ENCODE data around the gene DRICH1.
"Not testable (repeated sequence)": the region's sequence is repeated elsewhere in the genome, so short reads cannot be mapped to it uniquely, and the experiment has no call there.

Gene DRICH1

GRCh38 chr22:23598805-23599518 is 33.2 kb downstream of the DRICH1 start:
- no peak for DNase-seq (ENCODE audit: low spot score)

DNA sequence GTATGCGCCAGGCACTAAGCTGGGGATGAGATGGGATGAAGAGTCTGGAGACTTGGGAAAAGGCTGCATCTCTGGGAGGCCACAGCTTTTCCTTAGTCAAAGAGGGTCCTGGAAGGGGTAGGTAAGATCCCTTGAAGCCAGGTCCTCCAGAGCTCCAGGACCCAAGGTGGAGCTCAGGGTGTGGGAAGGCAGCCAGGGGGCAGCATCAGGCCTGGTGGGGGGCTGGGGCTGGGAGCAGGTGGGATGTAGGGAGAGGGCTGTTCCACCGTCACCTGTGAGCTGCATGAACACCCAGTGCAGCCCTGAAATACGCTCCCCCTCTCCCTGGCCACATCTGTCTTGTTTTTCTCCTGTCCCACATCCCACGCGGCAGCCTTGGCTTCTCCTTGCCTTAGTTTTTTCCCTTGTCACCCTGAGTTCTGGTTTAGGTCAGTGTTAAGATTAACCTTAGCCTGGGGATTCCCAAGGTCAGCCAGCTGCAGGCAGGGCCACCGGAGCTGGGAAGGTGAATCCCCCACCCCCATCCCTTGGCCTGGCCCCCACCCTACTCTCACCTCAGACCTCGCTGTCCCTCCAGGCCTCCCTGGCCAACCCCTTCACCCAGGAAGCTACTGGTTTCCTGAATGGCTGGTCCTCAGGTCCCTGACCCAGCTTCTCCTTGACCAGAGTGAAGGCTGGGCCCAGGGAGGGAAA is 34.4 kb downstream of the DRICH1 start:
- DNase-seq (ENCODE audit: low spot score), result not testable (repeated sequence)

DNA sequence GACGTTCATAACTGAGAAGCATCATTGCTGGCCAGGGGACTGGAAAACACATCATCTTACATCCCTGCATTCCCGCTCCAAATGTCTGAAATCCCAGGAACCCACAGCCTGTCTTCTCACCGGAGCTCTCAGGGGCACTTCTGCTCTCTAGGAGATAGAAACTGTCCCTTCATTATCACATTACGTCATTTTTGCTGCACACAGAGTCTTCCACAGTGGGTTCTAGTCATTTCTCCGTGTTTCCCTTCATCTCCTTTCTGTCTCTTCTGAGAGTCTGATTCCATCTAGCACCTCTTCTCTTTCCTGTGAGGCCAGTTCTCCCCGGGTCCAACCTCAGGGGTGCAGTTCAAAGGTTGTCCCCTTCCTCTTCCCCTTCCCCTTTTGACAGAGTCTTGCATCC is 36.2 kb downstream of the DRICH1 start:
- DNase-seq (ENCODE audit: low spot score), result not testable (repeated sequence)

DNA sequence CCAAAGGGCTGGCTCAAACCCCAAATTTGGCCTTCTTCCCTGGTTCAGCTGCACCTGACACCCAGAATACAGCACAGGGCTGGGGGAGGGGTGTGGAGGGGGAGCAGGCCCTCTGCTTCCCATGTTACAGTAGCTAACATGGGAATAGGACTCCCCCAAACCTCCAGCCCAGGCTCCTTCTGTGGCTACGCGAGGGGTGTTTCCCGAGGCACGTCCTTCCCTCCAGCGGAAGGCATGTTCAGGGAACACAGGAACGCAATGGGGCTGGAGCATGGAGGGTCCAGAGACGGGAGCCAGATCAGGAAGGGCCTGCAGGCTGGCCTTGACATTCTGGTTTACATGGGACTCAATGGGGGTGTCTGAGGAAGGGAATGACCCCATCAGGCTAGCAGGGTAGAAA is 40.3 kb downstream of the DRICH1 start:
- no peak for DNase-seq (ENCODE audit: low spot score)

- DNase-seq (ENCODE audit: low spot score), result peak; percentile 84
Measured at GRCh38 chr22:23591201-23591791, 40.8 kb downstream of the DRICH1 start.

- no peak for DNase-seq (ENCODE audit: low spot score)
Measured at GRCh38 chr22:23583836-23584235, 48.3 kb downstream of the DRICH1 start.

DNA sequence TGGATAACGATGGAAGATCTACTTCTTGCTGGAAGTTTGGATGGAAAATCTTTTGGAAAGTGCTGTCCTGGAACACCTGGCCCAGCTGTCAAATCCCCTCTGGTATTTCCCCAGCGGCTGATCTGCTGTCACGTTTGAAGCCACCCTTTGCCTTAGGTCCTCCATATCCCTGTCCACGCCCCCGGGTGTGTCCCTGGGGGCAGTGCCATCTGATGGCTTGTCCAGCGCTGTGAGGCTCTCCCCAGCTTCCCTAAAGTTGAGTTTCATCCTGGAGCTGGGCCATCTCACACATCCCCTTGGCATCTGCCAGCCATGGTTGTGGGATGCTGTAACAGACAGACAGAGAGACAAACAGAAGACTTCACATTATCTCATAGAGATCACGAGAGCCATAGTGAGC is 49.0 kb downstream of the DRICH1 start:
- no peak for DNase-seq (ENCODE audit: low spot score)

DNA sequence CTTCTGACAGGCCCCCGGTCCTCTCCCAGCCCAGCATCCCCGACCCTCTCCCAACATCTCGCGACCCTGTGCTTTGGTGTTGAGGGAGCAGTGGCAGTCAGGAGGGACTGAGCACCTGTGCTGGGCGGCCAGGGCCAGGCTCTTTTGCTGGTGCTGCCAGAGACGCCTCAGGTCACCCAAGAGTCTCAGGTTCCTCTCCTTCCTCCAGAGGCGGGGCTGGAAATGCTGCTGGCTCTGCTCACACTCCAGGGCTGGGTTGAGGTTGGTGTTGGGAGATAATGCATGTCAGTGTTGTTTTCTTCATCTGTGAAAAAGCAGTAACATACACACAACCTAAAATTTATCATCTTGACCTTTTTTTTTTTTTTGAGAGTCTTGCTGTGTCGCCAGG is 50.9 kb downstream of the DRICH1 start:
- DNase-seq (ENCODE audit: low spot score), result no peak

DNA sequence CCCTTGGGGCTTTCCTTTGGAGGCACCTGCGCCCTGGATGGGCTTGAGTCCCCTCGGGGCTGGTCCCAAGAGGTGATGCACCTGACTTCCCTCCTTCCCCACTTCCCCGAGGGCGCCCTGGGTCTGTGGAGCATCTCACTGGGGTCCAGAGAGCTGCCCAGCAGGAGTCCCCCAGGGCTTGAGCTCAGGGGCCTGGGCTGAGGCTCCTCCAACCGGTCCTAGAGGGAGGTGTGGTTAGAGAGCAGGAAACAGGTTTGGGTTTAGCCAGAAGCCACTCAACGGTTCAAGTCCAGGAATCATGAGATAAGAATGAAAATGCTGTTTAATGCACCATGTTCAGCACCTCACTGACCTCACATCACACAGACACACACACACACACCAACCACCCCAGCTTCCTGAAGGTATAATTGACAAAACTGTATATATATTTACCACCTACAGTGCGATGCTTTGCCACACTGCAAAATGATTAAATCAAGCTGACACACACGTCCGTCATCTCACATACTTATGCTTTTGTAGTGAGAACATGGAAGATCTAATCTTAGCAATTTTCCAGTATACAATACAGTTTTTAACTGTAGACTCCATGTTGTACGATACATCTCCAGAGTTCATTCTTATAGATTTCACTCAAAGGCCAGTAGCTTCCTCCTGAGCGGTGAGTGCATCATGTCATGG is 51.4 kb downstream of the DRICH1 start:
- no peak for DNase-seq (ENCODE audit: low spot score)

DNA sequence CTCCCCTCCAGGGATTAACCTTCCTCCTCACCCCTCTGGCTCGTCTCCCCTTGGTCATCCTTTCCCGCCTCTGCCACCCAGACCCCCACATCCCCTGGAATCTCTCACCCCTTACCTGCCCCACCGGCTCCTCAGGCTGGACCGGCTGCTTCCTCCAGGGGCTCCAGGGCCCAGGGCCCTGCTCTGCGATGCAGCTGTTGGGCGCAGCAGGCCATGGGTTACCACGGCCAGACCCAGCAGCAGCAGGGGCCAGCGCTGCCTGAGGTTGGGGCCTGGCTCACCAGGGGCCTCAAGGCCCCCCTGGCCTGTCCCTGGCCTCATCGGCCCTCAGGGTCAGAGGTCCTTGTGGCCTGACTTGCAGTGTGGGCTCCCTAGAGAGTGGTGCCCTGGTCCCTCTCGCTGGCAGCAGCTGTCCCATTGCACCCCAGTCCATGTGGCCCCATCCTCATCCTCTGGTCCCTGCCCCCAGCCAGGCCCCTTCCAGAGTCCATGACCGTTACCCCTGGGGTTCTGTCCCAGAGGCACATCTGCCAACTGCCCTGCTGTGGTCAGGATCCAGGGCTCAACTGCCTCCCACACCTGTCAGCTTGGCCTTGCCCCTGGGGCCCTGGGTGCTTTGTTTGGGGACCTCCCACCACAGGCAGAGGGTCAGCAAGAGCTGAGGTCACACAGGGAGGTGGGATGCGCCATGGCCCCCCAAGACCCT is 52.1 kb downstream of the DRICH1 start, which contains the start of gene IGLL1:
TSS of gene IGLL1 (minus strand) at position 421 of the 706 bp plus-strand sequence. CDS start at position 321, 100 bp downstream.
- no peak for DNase-seq (ENCODE audit: low spot score)

DNA sequence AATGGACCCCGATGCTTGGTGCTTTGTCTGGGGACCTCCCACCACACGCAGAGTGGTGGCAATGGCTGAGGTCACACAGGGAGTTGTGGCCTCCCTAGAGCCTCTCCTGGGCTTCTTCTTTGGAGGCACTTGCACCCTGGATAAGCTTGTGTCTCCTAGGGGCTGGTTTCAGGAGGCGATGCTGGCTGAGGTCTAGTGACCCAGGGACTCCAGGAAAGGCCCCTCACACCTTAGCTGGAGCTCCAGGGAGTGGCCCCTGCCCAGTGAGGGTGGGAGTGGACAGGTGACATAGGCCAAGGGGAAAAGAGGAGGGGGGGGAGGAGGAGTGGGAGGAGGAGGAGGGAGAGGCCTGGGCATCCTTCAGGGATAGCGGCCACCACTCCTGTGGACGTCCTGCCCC is 52.8 kb downstream of the DRICH1 start:
- DNase-seq (ENCODE audit: low spot score), result no peak

DNA sequence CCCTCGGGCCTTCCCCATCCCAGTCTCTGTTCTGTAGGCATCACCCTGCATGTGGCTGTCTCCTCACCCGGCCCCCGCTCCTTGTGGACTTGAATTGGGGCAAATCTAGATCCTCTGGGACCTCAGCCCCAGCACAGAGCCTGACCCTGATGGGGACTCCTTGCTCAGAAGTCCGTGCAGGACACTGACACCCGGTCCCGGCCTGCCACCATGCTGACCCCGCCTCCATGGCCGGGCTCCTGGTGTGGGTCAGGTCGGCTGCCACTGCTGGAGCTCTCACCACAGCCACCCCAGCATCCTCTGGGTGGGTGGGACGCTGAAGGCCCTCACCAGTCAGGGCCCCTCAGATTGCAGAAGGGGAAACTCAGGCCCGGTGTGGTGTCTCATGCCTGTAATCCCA is 53.8 kb downstream of the DRICH1 start:
- DNase-seq (ENCODE audit: low spot score), result no peak

- DNase-seq (ENCODE audit: low spot score), result no peak
Measured at GRCh38 chr22:23576681-23577080, 55.4 kb downstream of the DRICH1 start.

- no peak for DNase-seq (ENCODE audit: low spot score)
Measured at GRCh38 chr22:23575601-23576000, 56.5 kb downstream of the DRICH1 start.

GRCh38 chr22:23574877-23575276 is 57.2 kb downstream of the DRICH1 start:
- no peak for DNase-seq (ENCODE audit: low spot score)

DNA sequence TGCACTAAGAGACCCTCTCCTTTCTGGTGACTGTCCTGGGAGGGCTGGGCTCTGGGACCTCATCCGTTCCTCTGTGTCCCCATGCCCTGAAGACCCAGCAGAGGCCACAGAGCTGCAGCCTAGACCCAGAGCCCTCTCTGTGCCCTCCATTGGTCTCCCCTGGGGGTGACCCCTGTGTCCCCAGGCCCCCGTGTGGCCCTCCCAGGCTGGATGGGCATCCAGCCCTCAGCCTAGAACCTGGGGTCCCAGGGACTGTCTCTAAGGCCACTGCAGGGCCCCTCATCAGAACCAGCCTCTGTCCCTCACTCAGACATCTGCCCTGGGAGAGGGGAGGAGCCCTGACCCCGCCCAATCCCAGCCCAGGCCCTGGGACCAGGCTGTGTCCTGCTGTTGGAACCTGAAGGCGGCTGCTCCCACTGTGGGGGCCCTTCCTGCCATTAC is 57.7 kb downstream of the DRICH1 start:
- no peak for DNase-seq (ENCODE audit: low spot score)

- not testable (repeated sequence) for DNase-seq (ENCODE audit: low spot score)
Measured at GRCh38 chr22:23573701-23574235, 58.4 kb downstream of the DRICH1 start.

DNA sequence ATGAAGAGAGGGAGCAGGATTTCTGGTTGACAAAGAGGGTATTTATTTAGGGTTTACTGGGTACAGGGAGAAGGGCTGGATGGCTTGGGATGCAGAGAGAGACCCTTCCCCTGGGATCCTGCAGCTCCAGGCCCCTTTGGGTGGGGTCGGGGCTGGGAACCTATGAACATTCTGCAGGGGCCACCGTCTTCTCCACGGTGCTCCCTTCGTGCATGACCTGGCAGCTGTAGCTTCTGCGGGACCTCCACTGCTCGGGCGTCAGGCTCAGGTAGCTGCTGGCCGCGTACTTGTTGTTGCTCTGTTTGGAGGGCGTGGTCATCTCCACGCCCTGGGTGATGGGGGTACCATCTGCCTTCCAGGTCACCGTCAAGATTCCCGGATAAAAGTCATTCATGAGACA is 59.0 kb downstream of the DRICH1 start:
- not testable (repeated sequence) for DNase-seq (ENCODE audit: low spot score)

- no peak for DNase-seq (ENCODE audit: low spot score)
Measured at GRCh38 chr22:23571486-23571885, 60.6 kb downstream of the DRICH1 start.

DNA sequence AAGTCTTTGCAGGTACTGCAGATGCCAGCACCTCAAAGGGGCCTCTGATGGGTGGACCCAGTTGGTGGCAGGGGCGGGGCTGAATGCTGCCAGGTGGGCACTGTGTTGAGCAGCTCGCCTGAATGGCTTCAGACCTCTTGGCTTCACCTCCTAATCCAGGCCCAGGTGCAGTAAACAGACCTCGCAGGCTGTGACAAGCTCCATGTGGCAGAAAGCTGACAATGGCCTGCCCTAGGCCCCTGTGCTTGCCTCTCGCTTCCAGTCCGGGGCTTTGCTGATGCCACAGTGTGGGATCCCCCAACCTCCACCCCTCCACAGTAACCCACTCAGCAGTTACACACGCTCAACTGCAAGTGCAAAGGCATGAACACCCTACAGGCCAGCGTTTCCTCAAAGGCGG is 61.4 kb downstream of the DRICH1 start:
- no peak for DNase-seq (ENCODE audit: low spot score)

GRCh38 chr22:23569716-23570115 is 62.4 kb downstream of the DRICH1 start:
- no peak for DNase-seq (ENCODE audit: low spot score)

- no peak for DNase-seq (ENCODE audit: low spot score)
Measured at GRCh38 chr22:23569291-23569690, 62.8 kb downstream of the DRICH1 start.

Measured in AG20443 (cell line).